SK-N-SH treated with all-trans-retinoic acid at 6 μM for 48 hours (cell line): ENCODE data around the gene RB1.

ENCODE experiments used
- ATAC-seq: fragments of 200-7000 bp; cut with Tn5 transposase; 3 replicates; pipeline ENCODE4 v1.9.1; 2020; ENCODE audit warnings: mild to moderate bottlenecking, moderate library complexity
- ARNTL ChIP-seq: fragments of 450-650 bp; formaldehyde crosslinking; IDR thresholded peaks from 2 replicates; pipeline ENCODE4 v1.5.0; 2020; ENCODE audit warnings: low read depth, mild to moderate bottlenecking, moderate library complexity, borderline replicate concordance
- BACH2 ChIP-seq: fragments of 250-450 bp; sonication (Bioruptor Pico); IDR thresholded peaks from 2 replicates; pipeline ENCODE4 v1.9.0; 2021; ENCODE audit warnings: mild to moderate bottlenecking, borderline replicate concordance
- CSDC2 ChIP-seq: fragments of 250-450 bp; sonication (Bioruptor Pico); IDR thresholded peaks from 2 replicates; pipeline ENCODE4 v1.5.0; 2020; ENCODE audit warnings: mild to moderate bottlenecking, moderate library complexity
- ESRRG ChIP-seq: fragments of 250-450 bp; sonication (Bioruptor Pico); IDR thresholded peaks from 2 replicates; pipeline ENCODE4 v1.6.1; 2021; ENCODE audit warnings: mild to moderate bottlenecking
- OSR1 ChIP-seq: fragments of 250-450 bp; sonication (Bioruptor Pico); IDR thresholded peaks from 2 replicates; pipeline ENCODE4 v1.8.0; 2022; ENCODE audit warnings: moderate library complexity, mild to moderate bottlenecking, inconsistent platforms
- POU6F1 ChIP-seq: fragments of 250-450 bp; sonication (Bioruptor Pico); IDR thresholded peaks from 2 replicates; pipeline ENCODE4 v1.8.0; 2021; ENCODE audit warnings: low read depth, mild to moderate bottlenecking, moderate library complexity, borderline replicate concordance
- PPARA ChIP-seq: fragments of 250-450 bp; sonication (Bioruptor Pico); IDR thresholded peaks from 2 replicates; pipeline ENCODE4 v1.5.0; 2020; ENCODE audit warnings: mild to moderate bottlenecking, borderline replicate concordance
- RARB ChIP-seq: fragments of 250-450 bp; sonication (Bioruptor Pico); IDR thresholded peaks from 2 replicates; pipeline ENCODE4 v1.8.0; 2021; ENCODE audit warnings: mild to moderate bottlenecking, moderate library complexity
- SNAI2 ChIP-seq: fragments of 250-450 bp; sonication (Bioruptor Pico); IDR thresholded peaks from 2 replicates; pipeline ENCODE4 v1.5.0; 2020; ENCODE audit warnings: mild to moderate bottlenecking, moderate library complexity
- TCF4 ChIP-seq: fragments of 250-450 bp; sonication (Bioruptor Pico); IDR thresholded peaks from 2 replicates; pipeline ENCODE4 v1.8.0; 2021; ENCODE audit warnings: mild to moderate bottlenecking, moderate library complexity, borderline replicate concordance
- TOX ChIP-seq: fragments of 250-450 bp; sonication (Bioruptor Pico); IDR thresholded peaks from 2 replicates; pipeline ENCODE4 v1.8.0; 2021; ENCODE audit warnings: mild to moderate bottlenecking, moderate library complexity, borderline replicate concordance
- ZC3H10 ChIP-seq: fragments of 250-450 bp; sonication (Bioruptor Pico); IDR thresholded peaks from 2 replicates; pipeline ENCODE4 v1.5.1; 2021; ENCODE audit warnings: mild to moderate bottlenecking, moderate library complexity
- ZFP30 ChIP-seq: fragments of 450-650 bp; formaldehyde crosslinking; IDR thresholded peaks from 2 replicates; pipeline ENCODE4 v1.5.0; 2022; ENCODE audit warnings: mild to moderate bottlenecking, moderate library complexity
- ZNF565 ChIP-seq: fragments of 450-650 bp; formaldehyde crosslinking; conservative IDR thresholded peaks from 2 replicates; pipeline ENCODE4 v1.5.0; 2020; ENCODE audit warnings: low read depth, mild to moderate bottlenecking, moderate library complexity
- ZNF70 ChIP-seq: fragments of 450-650 bp; formaldehyde crosslinking; IDR thresholded peaks from 2 replicates; pipeline ENCODE4 v1.5.0; 2020; ENCODE audit warnings: mild to moderate bottlenecking, moderate library complexity
- ZNF8 ChIP-seq: fragments of 450-650 bp; formaldehyde crosslinking; IDR thresholded peaks from 2 replicates; pipeline ENCODE4 v1.5.0; 2020; ENCODE audit warnings: mild to moderate bottlenecking, moderate library complexity
- TF ChIP-seq, protein P1 (sequence below): fragments of 250-450 bp; sonication (Bioruptor Pico); IDR thresholded peaks from 2 replicates; pipeline ENCODE4 v1.5.0; 2020; ENCODE audit warnings: mild to moderate bottlenecking, moderate library complexity
- TF ChIP-seq, protein P2 (sequence below): fragments of 250-450 bp; sonication (Bioruptor Pico); IDR thresholded peaks from 2 replicates; pipeline ENCODE4 v1.5.1; 2021; ENCODE audit warnings: mild to moderate bottlenecking, moderate library complexity
- TF ChIP-seq, protein P3 (sequence below): fragments of 250-450 bp; sonication (Bioruptor Pico); IDR thresholded peaks from 2 replicates; pipeline ENCODE4 v1.8.0; 2020; ENCODE audit warnings: mild to moderate bottlenecking, moderate library complexity, borderline replicate concordance
- TF ChIP-seq, protein P4 (sequence below): fragments of 250-450 bp; sonication (Bioruptor Pico); IDR thresholded peaks from 2 replicates; pipeline ENCODE4 v1.5.1; 2020; ENCODE audit warnings: low read depth, mild to moderate bottlenecking, moderate library complexity

RB1 gene

GRCh38 chr13:48291730-48292129 lies 11.8 kb upstream of the RB1 start:
- no peak for ATAC-seq
- TF ChIP-seq, protein P1, sequence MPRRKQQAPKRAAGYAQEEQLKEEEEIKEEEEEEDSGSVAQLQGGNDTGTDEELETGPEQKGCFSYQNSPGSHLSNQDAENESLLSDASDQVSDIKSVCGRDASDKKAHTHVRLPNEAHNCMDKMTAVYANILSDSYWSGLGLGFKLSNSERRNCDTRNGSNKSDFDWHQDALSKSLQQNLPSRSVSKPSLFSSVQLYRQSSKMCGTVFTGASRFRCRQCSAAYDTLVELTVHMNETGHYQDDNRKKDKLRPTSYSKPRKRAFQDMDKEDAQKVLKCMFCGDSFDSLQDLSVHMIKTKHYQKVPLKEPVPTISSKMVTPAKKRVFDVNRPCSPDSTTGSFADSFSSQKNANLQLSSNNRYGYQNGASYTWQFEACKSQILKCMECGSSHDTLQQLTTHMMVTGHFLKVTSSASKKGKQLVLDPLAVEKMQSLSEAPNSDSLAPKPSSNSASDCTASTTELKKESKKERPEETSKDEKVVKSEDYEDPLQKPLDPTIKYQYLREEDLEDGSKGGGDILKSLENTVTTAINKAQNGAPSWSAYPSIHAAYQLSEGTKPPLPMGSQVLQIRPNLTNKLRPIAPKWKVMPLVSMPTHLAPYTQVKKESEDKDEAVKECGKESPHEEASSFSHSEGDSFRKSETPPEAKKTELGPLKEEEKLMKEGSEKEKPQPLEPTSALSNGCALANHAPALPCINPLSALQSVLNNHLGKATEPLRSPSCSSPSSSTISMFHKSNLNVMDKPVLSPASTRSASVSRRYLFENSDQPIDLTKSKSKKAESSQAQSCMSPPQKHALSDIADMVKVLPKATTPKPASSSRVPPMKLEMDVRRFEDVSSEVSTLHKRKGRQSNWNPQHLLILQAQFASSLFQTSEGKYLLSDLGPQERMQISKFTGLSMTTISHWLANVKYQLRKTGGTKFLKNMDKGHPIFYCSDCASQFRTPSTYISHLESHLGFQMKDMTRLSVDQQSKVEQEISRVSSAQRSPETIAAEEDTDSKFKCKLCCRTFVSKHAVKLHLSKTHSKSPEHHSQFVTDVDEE (CRISPR knock-in tag): no peak
- TF ChIP-seq, protein P2, sequence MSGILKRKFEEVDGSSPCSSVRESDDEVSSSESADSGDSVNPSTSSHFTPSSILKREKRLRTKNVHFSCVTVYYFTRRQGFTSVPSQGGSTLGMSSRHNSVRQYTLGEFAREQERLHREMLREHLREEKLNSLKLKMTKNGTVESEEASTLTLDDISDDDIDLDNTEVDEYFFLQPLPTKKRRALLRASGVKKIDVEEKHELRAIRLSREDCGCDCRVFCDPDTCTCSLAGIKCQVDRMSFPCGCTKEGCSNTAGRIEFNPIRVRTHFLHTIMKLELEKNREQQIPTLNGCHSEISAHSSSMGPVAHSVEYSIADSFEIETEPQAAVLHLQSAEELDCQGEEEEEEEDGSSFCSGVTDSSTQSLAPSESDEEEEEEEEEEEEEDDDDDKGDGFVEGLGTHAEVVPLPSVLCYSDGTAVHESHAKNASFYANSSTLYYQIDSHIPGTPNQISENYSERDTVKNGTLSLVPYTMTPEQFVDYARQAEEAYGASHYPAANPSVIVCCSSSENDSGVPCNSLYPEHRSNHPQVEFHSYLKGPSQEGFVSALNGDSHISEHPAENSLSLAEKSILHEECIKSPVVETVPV: no peak
- TF ChIP-seq RARB (no peak), ZC3H10 (no peak), BACH2 (CRISPR knock-in tag) (no peak), ARNTL (CRISPR knock-in tag) (no peak), PPARA (CRISPR knock-in tag) (no peak), TCF4 (CRISPR knock-in tag) (no peak), POU6F1 (CRISPR knock-in tag) (no peak)
- TF ChIP-seq, protein P3, sequence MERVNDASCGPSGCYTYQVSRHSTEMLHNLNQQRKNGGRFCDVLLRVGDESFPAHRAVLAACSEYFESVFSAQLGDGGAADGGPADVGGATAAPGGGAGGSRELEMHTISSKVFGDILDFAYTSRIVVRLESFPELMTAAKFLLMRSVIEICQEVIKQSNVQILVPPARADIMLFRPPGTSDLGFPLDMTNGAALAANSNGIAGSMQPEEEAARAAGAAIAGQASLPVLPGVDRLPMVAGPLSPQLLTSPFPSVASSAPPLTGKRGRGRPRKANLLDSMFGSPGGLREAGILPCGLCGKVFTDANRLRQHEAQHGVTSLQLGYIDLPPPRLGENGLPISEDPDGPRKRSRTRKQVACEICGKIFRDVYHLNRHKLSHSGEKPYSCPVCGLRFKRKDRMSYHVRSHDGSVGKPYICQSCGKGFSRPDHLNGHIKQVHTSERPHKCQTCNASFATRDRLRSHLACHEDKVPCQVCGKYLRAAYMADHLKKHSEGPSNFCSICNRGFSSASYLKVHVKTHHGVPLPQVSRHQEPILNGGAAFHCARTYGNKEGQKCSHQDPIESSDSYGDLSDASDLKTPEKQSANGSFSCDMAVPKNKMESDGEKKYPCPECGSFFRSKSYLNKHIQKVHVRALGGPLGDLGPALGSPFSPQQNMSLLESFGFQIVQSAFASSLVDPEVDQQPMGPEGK: no peak

DNA sequence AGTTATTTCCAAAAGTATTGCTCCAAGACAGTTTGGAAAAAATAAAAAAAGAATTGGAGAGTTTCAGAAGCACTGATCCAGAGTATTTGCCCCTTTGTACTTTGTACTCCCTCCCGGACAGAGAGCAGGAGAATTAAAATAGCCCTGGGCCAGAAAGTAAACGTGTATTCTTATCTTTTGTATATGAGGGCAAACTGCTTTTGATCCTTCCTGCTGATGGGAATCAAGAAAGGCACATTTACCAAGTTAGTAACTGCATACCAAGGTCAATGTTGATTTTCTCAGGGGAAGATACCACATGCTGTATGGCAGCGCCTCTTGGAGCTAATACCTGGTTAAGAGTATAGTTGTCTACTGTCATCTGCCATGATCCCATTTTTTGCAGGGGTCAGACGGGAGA lies 10.9 kb upstream of the RB1 start:
- TF ChIP-seq ZNF70: no peak
- no peak for TF ChIP-seq ZNF565
- no peak for TF ChIP-seq BACH2 (CRISPR knock-in tag)
- no peak for TF ChIP-seq ZNF8 (CRISPR knock-in tag)
- TF ChIP-seq TOX (CRISPR knock-in tag): no peak
- ATAC-seq: no peak

- TF ChIP-seq ZNF8 (CRISPR knock-in tag) (no peak), RARB (no peak), ESRRG (CRISPR knock-in tag) (no peak), ZNF70 (no peak), ZFP30 (CRISPR knock-in tag) (no peak), OSR1 (CRISPR knock-in tag) (no peak), POU6F1 (CRISPR knock-in tag) (no peak), SNAI2 (CRISPR knock-in tag) (no peak), CSDC2 (CRISPR knock-in tag) (no peak)
- TF ChIP-seq, protein P1 (CRISPR knock-in tag): no peak
- TF ChIP-seq, protein P4, sequence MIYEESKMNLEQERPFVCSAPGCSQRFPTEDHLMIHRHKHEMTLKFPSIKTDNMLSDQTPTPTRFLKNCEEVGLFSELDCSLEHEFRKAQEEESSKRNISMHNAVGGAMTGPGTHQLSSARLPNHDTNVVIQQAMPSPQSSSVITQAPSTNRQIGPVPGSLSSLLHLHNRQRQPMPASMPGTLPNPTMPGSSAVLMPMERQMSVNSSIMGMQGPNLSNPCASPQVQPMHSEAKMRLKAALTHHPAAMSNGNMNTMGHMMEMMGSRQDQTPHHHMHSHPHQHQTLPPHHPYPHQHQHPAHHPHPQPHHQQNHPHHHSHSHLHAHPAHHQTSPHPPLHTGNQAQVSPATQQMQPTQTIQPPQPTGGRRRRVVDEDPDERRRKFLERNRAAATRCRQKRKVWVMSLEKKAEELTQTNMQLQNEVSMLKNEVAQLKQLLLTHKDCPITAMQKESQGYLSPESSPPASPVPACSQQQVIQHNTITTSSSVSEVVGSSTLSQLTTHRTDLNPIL (CRISPR knock-in tag): no peak
- no peak for ATAC-seq
Measured at GRCh38 chr13:48294653-48295052, 8.9 kb upstream of the RB1 start.
